ENCODE data around the gene RHO.

RHO gene

DNA sequence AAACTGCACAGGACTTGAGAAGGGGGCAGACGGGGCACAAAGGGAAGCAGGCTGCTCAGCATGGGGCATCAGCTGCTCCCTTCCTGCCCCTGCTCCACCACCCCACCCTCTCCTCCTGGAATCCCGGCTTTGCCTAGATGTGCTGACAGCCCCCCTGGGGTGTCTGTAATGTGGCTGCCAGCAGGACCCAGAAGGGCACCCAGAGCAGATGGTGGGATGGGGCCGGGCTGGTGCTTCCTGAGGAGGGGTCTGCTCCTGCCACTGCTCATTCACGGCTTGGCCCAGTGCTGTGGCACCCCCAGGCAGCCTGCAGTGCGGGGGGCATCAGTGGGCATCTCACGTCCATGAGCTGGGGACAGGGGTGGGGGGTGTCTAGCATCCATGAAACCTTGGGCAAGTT is 24.7 kb downstream of the RHO start:
- H3K9ac ChIP-seq (ENCODE audit: low read depth, low read length): no peak overlapping the region
- H3K4me1 ChIP-seq (ENCODE audit: control insufficient read depth, insufficient read depth, low read length): peaks cover 5% of the 10 kb centered on the region
- H3K36me3 ChIP-seq (ENCODE audit: control insufficient read depth, insufficient read depth, low read length): peaks cover 3% of the 10 kb centered on the region
- H3K4me3 ChIP-seq (ENCODE audit: low read depth, low read length): no peak overlapping the region
- no peaks in the 10 kb centered on the region for H3K9me3 ChIP-seq (ENCODE audit: control insufficient read depth, insufficient read depth, low read length)
- no peaks in the 10 kb centered on the region for H3K27me3 ChIP-seq (ENCODE audit: control insufficient read depth, insufficient read depth, low read length)

DNA sequence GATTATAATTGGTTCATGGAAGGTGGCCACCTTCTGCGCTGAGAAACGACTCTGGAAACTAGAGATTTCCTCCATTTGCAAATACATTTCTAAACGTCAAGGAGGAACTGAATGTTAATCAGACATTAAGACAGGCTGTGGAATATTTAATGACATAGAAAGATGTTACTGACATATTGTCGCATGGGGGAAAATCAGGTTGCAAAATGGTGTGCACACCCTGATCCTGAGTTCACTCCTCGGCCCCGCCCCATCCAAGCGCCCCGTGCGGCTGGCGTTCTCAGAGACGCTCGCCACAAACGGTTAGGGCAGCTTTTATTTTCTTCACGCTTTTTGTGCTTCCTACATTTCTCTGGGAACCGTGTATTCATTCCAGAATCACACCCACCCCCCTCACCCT is 25.3 kb downstream of the RHO start:
- no peak overlapping the region for H3K9ac ChIP-seq (ENCODE audit: low read depth, low read length)

DNA sequence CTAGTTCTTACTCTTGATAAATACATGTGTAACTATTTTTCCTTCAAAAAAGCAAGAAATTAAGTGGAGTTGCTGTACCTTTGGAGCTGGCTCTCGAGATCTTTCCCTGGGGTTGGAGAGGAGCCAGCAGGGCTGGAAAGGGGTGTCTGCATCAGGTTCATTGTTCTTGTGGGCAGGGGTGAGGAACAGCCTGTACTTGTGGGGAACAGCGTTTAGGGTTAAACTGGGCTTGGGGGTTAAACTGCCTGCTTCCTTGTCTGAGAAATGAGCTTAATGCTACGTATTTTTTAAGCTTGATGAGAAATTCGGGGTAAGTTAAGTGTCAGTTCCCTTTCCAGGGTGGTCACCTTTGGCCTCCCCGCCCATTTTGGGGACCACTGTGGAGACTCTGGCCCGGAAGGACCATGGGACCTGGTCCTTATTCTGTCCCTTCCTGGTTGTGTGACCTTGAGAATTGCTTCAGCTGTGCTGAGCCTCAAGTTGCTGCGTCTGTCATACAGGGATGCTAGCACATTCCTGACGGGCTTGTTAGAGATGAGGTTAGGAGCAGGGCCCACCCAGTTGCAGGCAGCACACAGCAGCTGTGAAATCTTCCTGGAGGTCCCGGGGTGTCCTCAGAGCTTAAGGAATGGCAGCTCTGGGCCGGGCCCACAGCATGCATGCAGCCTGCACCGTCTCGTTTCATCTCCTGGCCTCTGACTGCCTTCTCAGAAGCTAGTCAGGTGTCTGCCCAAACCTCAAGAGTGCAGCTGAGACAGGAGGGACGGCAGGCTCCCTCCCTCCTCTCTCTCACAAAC is 26.1 kb downstream of the RHO start:
- no peaks in the 10 kb centered on the region for H3K9me3 ChIP-seq (ENCODE audit: control insufficient read depth, insufficient read depth, low read length)
- H3K9ac ChIP-seq (ENCODE audit: low read depth, low read length): no peak overlapping the region
- peaks cover 5% of the 10 kb centered on the region for H3K4me1 ChIP-seq (ENCODE audit: control insufficient read depth, insufficient read depth, low read length)
- H3K4me3 ChIP-seq (ENCODE audit: low read depth, low read length): no peak overlapping the region
- H3K27me3 ChIP-seq (ENCODE audit: control insufficient read depth, insufficient read depth, low read length): no peaks in the 10 kb centered on the region
- H3K36me3 ChIP-seq (ENCODE audit: control insufficient read depth, insufficient read depth, low read length): peaks cover 3% of the 10 kb centered on the region

More for the DNA sequence above, 25.3 kb downstream of the RHO start:
- Histone ChIP-seq H3K27me3 (ENCODE audit: control insufficient read depth, insufficient read depth, low read length) (no peaks in the 10 kb centered on the region), H3K9me3 (ENCODE audit: control insufficient read depth, insufficient read depth, low read length) (no peaks in the 10 kb centered on the region), H3K4me3 (ENCODE audit: low read depth, low read length) (no peak overlapping the region), H3K36me3 (ENCODE audit: control insufficient read depth, insufficient read depth, low read length) (peaks cover 3% of the 10 kb centered on the region), H3K4me1 (ENCODE audit: control insufficient read depth, insufficient read depth, low read length) (peaks cover 5% of the 10 kb centered on the region)

DNA sequence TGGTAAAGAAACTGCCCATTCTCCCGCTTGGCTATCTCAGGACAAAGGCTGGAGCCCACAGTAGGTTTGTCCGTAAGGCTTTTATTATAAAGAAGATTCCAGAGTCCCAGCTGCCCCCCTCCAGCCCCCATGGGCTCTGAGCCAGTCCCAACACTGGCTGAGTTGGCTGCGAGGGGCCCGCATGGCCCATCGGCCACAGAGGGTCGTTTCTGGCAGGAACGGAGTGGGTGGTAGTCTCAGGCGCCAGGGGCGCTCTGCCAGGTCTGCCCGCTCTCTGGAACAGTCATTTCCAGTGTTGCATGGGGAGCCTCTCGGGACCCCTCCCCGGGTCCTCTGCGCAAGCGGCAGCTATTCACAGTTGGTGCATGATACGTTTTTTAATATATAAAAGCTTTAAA is 26.7 kb downstream of the RHO start:
- no peak overlapping the region for H3K4me3 ChIP-seq (ENCODE audit: low read depth, low read length)
- H3K36me3 ChIP-seq (ENCODE audit: control insufficient read depth, insufficient read depth, low read length): peaks cover 3% of the 10 kb centered on the region
- peaks cover 5% of the 10 kb centered on the region for H3K4me1 ChIP-seq (ENCODE audit: control insufficient read depth, insufficient read depth, low read length)
- H3K9ac ChIP-seq (ENCODE audit: low read depth, low read length): no peak overlapping the region
- H3K27me3 ChIP-seq (ENCODE audit: control insufficient read depth, insufficient read depth, low read length): no peaks in the 10 kb centered on the region
- no peaks in the 10 kb centered on the region for H3K9me3 ChIP-seq (ENCODE audit: control insufficient read depth, insufficient read depth, low read length)

DNA sequence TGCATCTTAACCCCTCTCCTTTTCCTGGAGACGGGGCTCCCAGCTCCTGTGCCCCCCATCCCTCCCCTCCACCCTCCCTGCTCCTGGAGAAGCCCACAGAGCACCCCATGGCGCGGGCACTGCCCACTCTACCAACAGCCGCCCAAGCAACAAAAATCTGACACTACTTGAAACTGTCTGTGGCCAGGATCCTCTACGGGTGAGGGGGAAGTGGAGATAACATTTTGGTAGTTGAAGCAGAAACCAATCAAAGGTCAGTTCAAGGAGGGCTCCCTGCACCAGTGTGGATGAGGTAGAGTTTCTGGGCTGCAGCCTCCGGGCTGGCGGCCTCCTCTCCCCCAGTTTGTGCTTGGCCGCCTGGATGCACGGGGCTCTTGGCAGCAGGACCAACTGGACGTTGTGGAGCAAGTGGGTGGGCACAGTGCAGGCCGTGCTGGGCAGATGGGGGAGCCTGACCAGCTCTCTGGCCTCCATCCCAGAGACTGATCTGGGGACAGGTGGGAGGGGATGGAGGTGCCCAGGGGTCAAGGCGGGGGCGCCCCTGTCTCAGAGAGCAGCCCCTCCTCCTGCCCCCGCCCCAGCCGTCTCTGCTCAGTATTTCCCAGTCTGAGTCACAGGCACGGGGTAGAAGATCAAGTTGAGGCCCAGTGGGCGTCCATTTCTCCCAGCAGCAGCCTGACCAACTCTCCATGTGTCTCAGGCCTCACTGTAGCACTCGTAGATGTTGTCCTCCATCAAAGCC is 27.3 kb downstream of the RHO start:
- Histone ChIP-seq H3K4me3 (ENCODE audit: low read depth, low read length) (no peak overlapping the region), H3K27me3 (ENCODE audit: control insufficient read depth, insufficient read depth, low read length) (no peaks in the 10 kb centered on the region), H3K9me3 (ENCODE audit: control insufficient read depth, insufficient read depth, low read length) (no peaks in the 10 kb centered on the region), H3K4me1 (ENCODE audit: control insufficient read depth, insufficient read depth, low read length) (peaks cover 6% of the 10 kb centered on the region), H3K9ac (ENCODE audit: low read depth, low read length) (no peak overlapping the region), H3K36me3 (ENCODE audit: control insufficient read depth, insufficient read depth, low read length) (peaks cover 3% of the 10 kb centered on the region)

DNA sequence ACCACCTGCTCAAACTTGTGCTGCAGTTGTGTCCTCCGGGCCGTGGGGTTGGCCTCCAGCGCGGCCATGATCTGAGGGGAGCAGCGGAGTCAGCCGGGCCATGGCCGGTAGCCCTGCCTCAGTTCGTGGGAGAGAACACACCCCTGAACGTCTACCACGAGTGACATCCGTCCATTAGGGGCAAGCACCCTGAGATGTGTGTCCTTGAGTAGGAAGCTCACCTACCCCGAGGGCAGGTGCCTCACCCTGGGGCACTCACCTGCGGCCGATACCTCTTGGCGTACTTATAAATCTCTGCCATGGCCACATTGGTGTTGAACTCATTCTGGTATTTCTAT is 27.9 kb downstream of the RHO start:
- no peaks in the 10 kb centered on the region for H3K9me3 ChIP-seq (ENCODE audit: control insufficient read depth, insufficient read depth, low read length)
- no peak overlapping the region for H3K4me3 ChIP-seq (ENCODE audit: low read depth, low read length)
- H3K9ac ChIP-seq (ENCODE audit: low read depth, low read length): no peak overlapping the region
- no peaks in the 10 kb centered on the region for H3K27me3 ChIP-seq (ENCODE audit: control insufficient read depth, insufficient read depth, low read length)
- H3K36me3 ChIP-seq (ENCODE audit: control insufficient read depth, insufficient read depth, low read length): peaks cover 3% of the 10 kb centered on the region
- peaks cover 6% of the 10 kb centered on the region for H3K4me1 ChIP-seq (ENCODE audit: control insufficient read depth, insufficient read depth, low read length)

DNA sequence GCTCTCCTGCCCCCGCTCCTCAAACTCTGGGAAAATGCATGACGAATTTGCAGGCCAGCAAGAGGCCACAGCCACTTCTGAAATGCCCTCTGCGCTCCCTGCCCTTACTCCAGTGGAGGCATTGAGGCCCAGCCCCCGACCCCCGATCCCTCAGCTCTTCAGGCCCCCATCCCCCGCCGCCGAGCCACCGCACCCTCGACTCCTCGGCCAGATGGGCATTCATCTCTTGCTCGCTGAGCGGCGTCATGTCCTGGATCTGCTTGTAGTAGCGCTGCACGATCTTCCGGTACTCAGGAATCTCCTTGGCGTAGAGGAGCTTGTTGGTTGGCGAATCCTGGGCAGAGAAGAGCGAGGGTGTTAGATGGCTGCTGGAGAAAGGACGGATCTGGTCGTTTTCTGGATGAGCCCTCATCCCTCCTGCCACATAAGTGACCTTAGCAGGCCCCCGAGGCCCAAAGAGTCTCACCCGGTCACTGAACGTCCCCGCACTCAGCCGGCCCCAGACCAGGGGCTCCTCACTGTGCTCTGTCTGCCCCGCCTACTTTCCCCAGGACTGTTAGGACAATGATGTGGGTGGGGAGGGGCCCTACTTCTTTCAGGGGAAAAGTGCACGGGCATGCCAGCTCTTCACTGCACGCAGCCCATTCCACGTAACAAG is 28.6 kb downstream of the RHO start:
- Histone ChIP-seq H3K4me3 (ENCODE audit: low read depth, low read length) (no peak overlapping the region), H3K4me1 (ENCODE audit: control insufficient read depth, insufficient read depth, low read length) (peaks cover 6% of the 10 kb centered on the region), H3K9ac (ENCODE audit: low read depth, low read length) (no peak overlapping the region), H3K36me3 (ENCODE audit: control insufficient read depth, insufficient read depth, low read length) (peaks cover 3% of the 10 kb centered on the region), H3K9me3 (ENCODE audit: control insufficient read depth, insufficient read depth, low read length) (no peaks in the 10 kb centered on the region), H3K27me3 (ENCODE audit: control insufficient read depth, insufficient read depth, low read length) (no peaks in the 10 kb centered on the region)

DNA sequence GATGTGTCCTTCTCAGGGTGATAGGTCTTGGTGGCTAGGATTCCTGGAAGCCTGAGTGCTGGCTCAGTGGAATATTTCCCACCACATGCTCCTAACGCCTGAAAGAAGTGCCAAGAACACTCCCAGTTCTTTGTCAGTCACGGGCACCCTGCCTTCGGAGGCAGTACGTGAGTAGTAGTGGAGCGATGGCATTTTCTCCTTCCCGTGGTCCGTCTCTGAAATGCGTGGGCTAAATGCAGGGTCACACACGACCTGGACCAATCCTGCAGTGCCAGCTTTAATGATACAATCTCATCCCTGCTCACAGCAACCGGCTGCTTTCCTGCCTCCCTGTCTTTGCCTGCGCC is 29.1 kb downstream of the RHO start:
- Histone ChIP-seq H3K4me1 (ENCODE audit: control insufficient read depth, insufficient read depth, low read length) (peaks cover 6% of the 10 kb centered on the region), H3K4me3 (ENCODE audit: low read depth, low read length) (no peak overlapping the region), H3K9me3 (ENCODE audit: control insufficient read depth, insufficient read depth, low read length) (no peaks in the 10 kb centered on the region), H3K36me3 (ENCODE audit: control insufficient read depth, insufficient read depth, low read length) (peaks cover 3% of the 10 kb centered on the region), H3K9ac (ENCODE audit: low read depth, low read length) (no peak overlapping the region), H3K27me3 (ENCODE audit: control insufficient read depth, insufficient read depth, low read length) (no peaks in the 10 kb centered on the region)

DNA sequence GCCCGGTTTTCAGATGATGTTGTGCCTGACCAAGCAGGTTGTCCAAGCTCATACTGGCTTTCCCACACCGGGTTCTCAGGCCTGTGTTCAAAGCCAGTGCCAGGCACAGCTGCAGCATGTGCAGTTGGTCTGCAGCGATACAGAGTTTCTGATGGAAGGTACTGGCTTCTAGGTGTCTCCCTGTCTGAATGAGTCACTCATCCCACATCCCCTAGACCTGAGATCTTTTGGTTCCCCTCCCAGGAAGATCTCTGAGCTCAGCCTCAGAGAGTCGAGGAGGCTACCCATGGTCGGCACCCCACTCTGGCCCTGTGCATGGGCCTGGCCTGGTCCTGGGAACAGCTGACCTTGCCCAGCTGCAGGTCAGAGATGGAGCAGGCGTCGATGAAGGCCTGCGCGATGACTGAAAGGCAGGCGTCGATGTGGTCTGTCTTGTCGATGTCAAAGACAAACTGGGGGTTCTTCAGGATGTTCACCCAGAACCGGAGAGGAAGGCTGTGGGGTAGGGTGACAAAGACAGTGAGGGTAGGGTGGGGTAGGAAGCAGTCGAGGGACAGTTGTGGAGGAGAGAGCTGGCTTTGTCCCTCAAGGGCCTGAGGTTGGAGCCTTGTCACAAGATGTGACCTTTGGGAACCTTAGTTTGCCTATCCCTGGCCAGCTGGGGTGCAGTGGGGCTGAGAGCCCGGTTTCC is 29.8 kb downstream of the RHO start:
- no peaks in the 10 kb centered on the region for H3K9me3 ChIP-seq (ENCODE audit: control insufficient read depth, insufficient read depth, low read length)
- peaks cover 3% of the 10 kb centered on the region for H3K36me3 ChIP-seq (ENCODE audit: control insufficient read depth, insufficient read depth, low read length)
- no peak overlapping the region for H3K9ac ChIP-seq (ENCODE audit: low read depth, low read length)
- no peak overlapping the region for H3K4me3 ChIP-seq (ENCODE audit: low read depth, low read length)
- no peaks in the 10 kb centered on the region for H3K27me3 ChIP-seq (ENCODE audit: control insufficient read depth, insufficient read depth, low read length)
- peaks cover 6% of the 10 kb centered on the region for H3K4me1 ChIP-seq (ENCODE audit: control insufficient read depth, insufficient read depth, low read length)

DNA sequence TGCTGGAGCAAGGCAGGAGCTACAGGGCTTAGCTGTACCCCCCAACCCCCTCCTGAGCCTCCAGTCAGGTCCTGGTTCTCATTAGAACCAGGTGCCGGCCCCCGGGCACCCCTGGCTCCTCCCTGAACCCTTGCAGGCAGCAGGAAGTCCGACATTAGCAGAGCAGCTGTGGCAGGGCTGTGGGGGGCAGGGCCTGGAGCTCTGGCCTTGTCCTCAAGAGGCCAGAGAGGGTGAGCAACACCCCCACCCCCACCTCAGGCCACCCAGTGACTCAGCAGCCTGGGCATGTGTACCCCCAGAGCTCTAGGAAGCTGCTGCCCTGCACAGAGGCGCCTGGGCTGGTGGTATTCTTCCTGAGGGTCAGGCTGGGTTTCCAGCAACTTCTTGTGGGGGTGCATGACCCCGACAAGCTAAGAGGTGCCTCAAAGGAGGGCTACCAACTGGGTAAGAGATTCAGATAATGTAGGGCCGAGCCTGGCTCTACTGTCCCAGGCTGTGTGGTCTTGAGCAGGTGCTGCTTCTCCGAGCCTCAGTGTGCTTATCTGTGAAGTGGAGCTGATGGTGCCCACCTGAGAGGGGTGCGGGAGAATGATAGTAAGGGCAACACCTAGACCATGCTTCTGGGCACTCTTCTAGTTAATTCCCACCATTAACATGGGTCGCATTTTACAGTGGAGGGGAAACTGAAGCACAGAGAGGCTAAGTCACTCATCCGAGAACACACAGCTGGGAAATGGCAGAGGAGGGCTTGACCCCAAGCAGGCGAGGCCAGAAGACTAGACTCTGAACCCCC is 30.5 kb downstream of the RHO start:
- Histone ChIP-seq H3K4me3 (ENCODE audit: low read depth, low read length) (no peak overlapping the region), H3K27me3 (ENCODE audit: control insufficient read depth, insufficient read depth, low read length) (no peaks in the 10 kb centered on the region), H3K9ac (ENCODE audit: low read depth, low read length) (no peak overlapping the region), H3K9me3 (ENCODE audit: control insufficient read depth, insufficient read depth, low read length) (no peaks in the 10 kb centered on the region), H3K36me3 (ENCODE audit: control insufficient read depth, insufficient read depth, low read length) (peaks cover 3% of the 10 kb centered on the region), H3K4me1 (ENCODE audit: control insufficient read depth, insufficient read depth, low read length) (peaks cover 6% of the 10 kb centered on the region)

DNA sequence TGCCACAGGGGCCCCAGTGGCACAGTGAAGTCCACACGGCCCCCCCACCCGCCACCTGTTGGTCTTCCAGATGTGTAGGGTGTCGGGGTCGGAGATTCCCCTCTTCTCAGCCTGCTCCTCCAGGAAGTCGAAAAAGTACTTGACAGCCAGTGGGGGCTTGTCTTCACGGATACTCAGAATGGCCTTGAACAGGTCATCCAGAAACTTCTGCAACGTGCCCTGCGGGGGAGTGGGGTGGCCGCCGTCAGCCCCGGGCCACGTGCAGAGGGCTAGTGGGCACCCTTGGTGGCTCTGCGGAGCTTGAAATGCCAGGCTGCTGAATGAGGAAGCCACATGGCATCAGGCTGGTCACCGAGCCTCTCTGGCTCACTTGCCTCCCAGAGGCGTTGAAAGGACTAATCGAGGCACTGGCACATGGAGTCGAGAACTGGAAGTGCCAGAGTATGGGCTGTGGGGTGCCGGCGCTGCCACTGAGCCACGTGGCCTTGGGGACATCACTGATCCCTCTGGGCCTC is 31.2 kb downstream of the RHO start:
- no peak overlapping the region for H3K9ac ChIP-seq (ENCODE audit: low read depth, low read length)
- H3K36me3 ChIP-seq (ENCODE audit: control insufficient read depth, insufficient read depth, low read length): peaks cover 3% of the 10 kb centered on the region
- H3K9me3 ChIP-seq (ENCODE audit: control insufficient read depth, insufficient read depth, low read length): no peaks in the 10 kb centered on the region
- H3K27me3 ChIP-seq (ENCODE audit: control insufficient read depth, insufficient read depth, low read length): no peaks in the 10 kb centered on the region
- no peak overlapping the region for H3K4me3 ChIP-seq (ENCODE audit: low read depth, low read length)
- H3K4me1 ChIP-seq (ENCODE audit: control insufficient read depth, insufficient read depth, low read length): peaks cover 6% of the 10 kb centered on the region

All from iPS-15b (cell line).